ENCODE results near the gene PPP6C. TPM values are rescaled to one million over a fixed set of nuclear protein-coding genes. Genes with fewer than 3 reads are reported as not detected.

The PPP6C gene
- total and polyA plus RNA-seq, 2 of the 13 experiments (the other 11 are each of a cell fraction or from before 2014, with no cell fraction given): 18.5 to 20.9 TPM

- in situ Hi-C loops (cut with HindIII; ENCODE audit: extremely low pct_ligation_motif_present, low pct_unique_long_range_greater_than_20kb) (no loop called here), intact Hi-C loops (cut with micrococcal nuclease; ENCODE audit: unreplicated experiment) (loop anchor here (10.0 kb wide), 2 partner anchors 276 to 366 kb away; partner anchors contain the start of genes ARPC5L, NR6A1, OLFML2A and RPL35)
- H3K4me1 ChIP-seq (ENCODE audit: insufficient read depth, low read length): peaks cover 20% of the 10 kb centered on the region
- no peaks in the 10 kb centered on the region; a peak in 1 of 5 replicates for H3K27me3 ChIP-seq (ENCODE audit: control insufficient read depth in 1 of 2, insufficient read depth in 2 of 2, low read length in 2 of 2)
- no peaks in the 10 kb centered on the region for H3K36me3 ChIP-seq (replicated peaks in 1 of 2; ENCODE audit: control insufficient read depth in 1 of 2, insufficient read depth in 2 of 2, low read length in 2 of 2)
- ATAC-seq: no peak
- POLR2A ChIA-PET: no interaction called here
- no peak overlapping the region for H3K4me3 ChIP-seq (replicated peaks in 1 of 3; ENCODE audit: insufficient read depth in 1 of 3, low read depth in 2 of 3, low read length in 3 of 3)
- TF ChIP-seq RXRA (CRISPR knock-in tag; IDR thresholded peaks at IDR 0.05) (no peak), CENPT (CRISPR knock-in tag; IDR thresholded peaks at IDR 0.05; ENCODE audit: low read depth) (no peak), SIN3B (IDR thresholded peaks at IDR 0.05; ENCODE audit: low read length) (no peak), KDM4B (CRISPR knock-in tag; IDR thresholded peaks at IDR 0.05) (no peak), ZNF784 (CRISPR knock-in tag; IDR thresholded peaks at IDR 0.05; ENCODE audit: borderline replicate concordance) (no peak), BCL6 (CRISPR knock-in tag; IDR thresholded peaks at IDR 0.05) (no peak), ZNF747 (CRISPR knock-in tag; IDR thresholded peaks at IDR 0.05; ENCODE audit: borderline replicate concordance) (no peak), RBAK (CRISPR knock-in tag; IDR thresholded peaks at IDR 0.05) (no peak), ZNF230 (CRISPR knock-in tag; IDR thresholded peaks at IDR 0.05) (no peak), ZNF782 (CRISPR knock-in tag; IDR thresholded peaks at IDR 0.05; ENCODE audit: borderline replicate concordance) (no peak), PBX2 (CRISPR knock-in tag; IDR thresholded peaks at IDR 0.05) (no peak), SMYD3 (CRISPR knock-in tag; IDR thresholded peaks at IDR 0.05) (no peak), ZNF263 (CRISPR knock-in tag; IDR thresholded peaks at IDR 0.05) (no peak), HNRNPH1 (optimal IDR thresholded peaks at IDR 0.05; ENCODE audit: low read depth, low read length) (no peak), EEA1 (CRISPR knock-in tag; IDR thresholded peaks at IDR 0.05; ENCODE audit: borderline replicate concordance) (no peak), ZNF253 (CRISPR knock-in tag; IDR thresholded peaks at IDR 0.05; ENCODE audit: borderline replicate concordance) (no peak), ZNF451 (CRISPR knock-in tag; IDR thresholded peaks at IDR 0.05) (no peak), PHF20 (CRISPR knock-in tag; IDR thresholded peaks at IDR 0.05) (no peak)
- no peaks in the 10 kb centered on the region for H3K9me3 ChIP-seq (ENCODE audit: low read length)
- H4K20me1 ChIP-seq (ENCODE audit: insufficient read depth, low read length): no peaks in the 10 kb centered on the region
- no peak for FAIRE-seq
- CTCF ChIA-PET (ENCODE audit: low intra/inter-chr PET ratio, low total read pairs): no interaction called here
- H3K9ac ChIP-seq (ENCODE audit: insufficient read depth, low read depth, low read length): no peak overlapping the region
- no peak overlapping the region for H2AFZ ChIP-seq (ENCODE audit: low read length)
- H3K27ac ChIP-seq (ENCODE audit: extremely low read length, insufficient read depth, low read length): no peak overlapping the region
- no TSS peak for BruUV-seq (replicated peaks)
- WGBS (ENCODE audit: low lambda C conversion rate): 91% methylated on average over 3 of the region's 3 CpGs
- peaks cover 7% of the 10 kb centered on the region for H3K79me2 ChIP-seq (ENCODE audit: insufficient read depth, low read length)
- no peak overlapping the region for H3K4me2 ChIP-seq (ENCODE audit: low read depth, low read length)
- DNase-seq (ENCODE audit: low spot score): no peak
These were observed 48.4 kb downstream of the PPP6C start for GRCh38 chr9:125141251-125141650.
